Neural progenitor cell (in vitro differentiated cells): ENCODE data around the gene CRIP2.

Experiments
- CTCF ChIP-seq: fragments of 200-600 bp; sonication (generic); IDR thresholded peaks from 2 replicates; pipeline ENCODE4 v1.5.1; 2017; ENCODE audit warnings: antibody characterized with exemption, mild to moderate bottlenecking
- EZH2 ChIP-seq: fragments of 200-600 bp; sonication (generic); IDR thresholded peaks from 2 replicates; pipeline ENCODE4 v1.6.1; 2017; ENCODE audit warnings: antibody characterized with exemption, mild to moderate bottlenecking, moderate library complexity
- EZH2phosphoT487 ChIP-seq: fragments of 200-600 bp; sonication (generic); IDR thresholded peaks from 2 replicates; pipeline ENCODE4 v1.6.1; 2017; ENCODE audit warnings: antibody characterized with exemption

GRCh38 chr14:105450864-105451720 is 23.5 kb upstream of the CRIP2 start:
- TF ChIP-seq CTCF (no peak), EZH2 (no peak), EZH2phosphoT487 (no peak)
